ENCODE measurements around the gene BID. TPM values are rescaled to one million over a fixed set of nuclear protein-coding genes. Genes with fewer than 3 reads are reported as not detected.
A peak's percentile ranks its signal among the peaks of the same experiment; 100 is the strongest.

BID gene
- total and polyA plus RNA-seq, 10 of the 15 experiments (the other 5 are each of a cell fraction or from before 2014, with no cell fraction given): 7.9 to 241 (median 136) TPM

- H3K9ac ChIP-seq (ENCODE audit: control insufficient read depth, insufficient read depth, low read length): no peak overlapping the region
- BruUV-seq (replicated peaks): no TSS peak
- H2AFZ ChIP-seq (ENCODE audit: control insufficient read depth, low read depth, low read length): no peak overlapping the region
- no peaks in the 10 kb centered on the region for H3K4me1 ChIP-seq (ENCODE audit: control insufficient read depth, insufficient read depth, low read length)
- no peak for FAIRE-seq
- peaks cover 0 to 10% of the 10 kb centered on the region in 2 experiments; a peak in 3 of 4 replicates for H3K36me3 ChIP-seq (ENCODE audit: control insufficient read depth in 2 of 2, insufficient read depth in 2 of 2, low read length in 1 of 2)
- 95% methylated on average over 34 of the region's 35 CpGs for WGBS (ENCODE audit: insufficient coverage, insufficient replicate concordance, low lambda C conversion rate, missing lambda C conversion rate)
- H3K9me3 ChIP-seq (replicated peaks; ENCODE audit: control insufficient read depth, insufficient read depth, low read length): no peaks in the 10 kb centered on the region
- ChIA-PET SMC1A (ENCODE audit: uncharacterized antibody, unreplicated experiment) (no interaction called here), RAD21 (ENCODE audit: unreplicated experiment) (no interaction called here), CTCF (interaction anchor here (1.4 to 2.4 kb wide), 2 partner anchors 16 to 36 kb away, joined by 3 to 5 read pairs; no protein-coding TSS in a partner anchor), POLR2A (no interaction called here)
- no peak for DNase-seq (ENCODE audit: low read depth, low spot score)
- H3K4me2 ChIP-seq (ENCODE audit: control insufficient read depth, insufficient read depth): no peak overlapping the region
- no peak for ATAC-seq
- in situ Hi-C loops (cut with MboI) (loop anchor here (10.0 kb wide), 1 partner anchor 55 kb away; no protein-coding TSS in a partner anchor), intact Hi-C loops (cut with micrococcal nuclease; ENCODE audit: unreplicated experiment) (no loop called here)
- H4K20me1 ChIP-seq (ENCODE audit: control insufficient read depth, insufficient read depth): no peaks in the 10 kb centered on the region; the same call in 1 of the 2 replicates
- H3K27ac ChIP-seq (ENCODE audit: control insufficient read depth, insufficient read depth): no peak overlapping the region
- no peak for TF ChIP-seq EP300 (IDR thresholded peaks at IDR 0.05; ENCODE audit: borderline replicate concordance in 1 of 2, control insufficient read depth in 1 of 2, low read depth in 2 of 2, low read length in 2 of 2)
- TF ChIP-seq RELA (IDR thresholded peaks at IDR 0.05; ENCODE audit: borderline replicate concordance, partially characterized antibody): no peak
- H3K27me3 ChIP-seq (replicated peaks in 1 of 2; ENCODE audit: control insufficient read depth in 2 of 2, insufficient read depth in 2 of 2, low read length in 1 of 2): no peaks in the 10 kb centered on the region
- H3K79me2 ChIP-seq (ENCODE audit: control insufficient read depth, insufficient read depth, low read length): peaks cover 19% of the 10 kb centered on the region
- no peak overlapping the region for H3K4me3 ChIP-seq
Measured at GRCh38 chr22:17749605-17750395, 24.5 kb downstream of the BID start.

GRCh38 chr22:17748555-17749353 is 25.5 kb downstream of the BID start:
- POLR2A ChIA-PET: no interaction called here
- intact Hi-C loops (cut with micrococcal nuclease; ENCODE audit: unreplicated experiment) (no loop called here), in situ Hi-C loops (cut with MboI) (loop anchor here (10.0 kb wide), 1 partner anchor 56 kb away; no protein-coding TSS in a partner anchor)
- Histone ChIP-seq H3K4me3 (no peak overlapping the region), H3K9me3 (replicated peaks; ENCODE audit: control insufficient read depth, insufficient read depth, low read length) (no peaks in the 10 kb centered on the region), H3K27me3 (replicated peaks in 1 of 2; ENCODE audit: control insufficient read depth in 2 of 2, insufficient read depth in 2 of 2, low read length in 1 of 2) (no peaks in the 10 kb centered on the region), H3K27ac (ENCODE audit: control insufficient read depth, insufficient read depth) (no peak overlapping the region), H3K79me2 (ENCODE audit: control insufficient read depth, insufficient read depth, low read length) (peaks cover 11% of the 10 kb centered on the region), H3K4me2 (ENCODE audit: control insufficient read depth, insufficient read depth) (no peak overlapping the region), H4K20me1 (ENCODE audit: control insufficient read depth, insufficient read depth) (no peaks in the 10 kb centered on the region; the same call in 1 of the 2 replicates), H2AFZ (ENCODE audit: control insufficient read depth, low read depth, low read length) (no peak overlapping the region), H3K9ac (ENCODE audit: control insufficient read depth, insufficient read depth, low read length) (no peak overlapping the region), H3K36me3 (ENCODE audit: control insufficient read depth in 2 of 2, insufficient read depth in 2 of 2, low read length in 1 of 2) (peaks cover 0 to 14% of the 10 kb centered on the region in 2 experiments; a peak in 3 of 4 replicates), H3K4me1 (ENCODE audit: control insufficient read depth, insufficient read depth, low read length) (no peaks in the 10 kb centered on the region)
- TF ChIP-seq ZNF384 (IDR thresholded peaks at IDR 0.05; ENCODE audit: borderline replicate concordance, low read depth, low read length) (no peak), POLR2A (IDR thresholded peaks at IDR 0.05; ENCODE audit: low read depth, low read length) (peak; percentile 19; the same call in 1 of the 2 replicates), IRF3 (IDR thresholded peaks at IDR 0.05) (no peak)
- SMC1A ChIA-PET (ENCODE audit: uncharacterized antibody, unreplicated experiment): no interaction called here
- RAD21 ChIA-PET (ENCODE audit: unreplicated experiment): no interaction called here
- WGBS (ENCODE audit: insufficient coverage, insufficient replicate concordance, low lambda C conversion rate, missing lambda C conversion rate): 95% methylated on average over 35 of the region's 40 CpGs
- BruUV-seq (replicated peaks): no TSS peak
- CTCF ChIA-PET: interaction anchor here (2.4 kb wide), 1 partner anchor 37 kb away, joined by 5 read pairs; no protein-coding TSS in a partner anchor
- DNase-seq (ENCODE audit: low read depth, low spot score): no peak
- no peak for ATAC-seq
- FAIRE-seq: no peak

Measured in GM12878 (cell line).